K562 (cell line): Measurements from ENCODE around the gene PRLHR. TPM values are rescaled to one million over a fixed set of nuclear protein-coding genes. Genes with fewer than 3 reads are reported as not detected.

Experiments
- CGGBP1 ChIP-seq: fragments of 250-450 bp; sonication (Bioruptor Pico); IDR thresholded peaks from 2 replicates; pipeline ENCODE4 v1.9.0; 2021; ENCODE audit warnings: mild to moderate bottlenecking
- ETV1 ChIP-seq: fragments of 450-650 bp; conservative IDR thresholded peaks from 2 replicates; pipeline ENCODE4 v1.6.1; 2016; ENCODE audit warnings: missing genetic modification characterization, control low read depth, low read depth, missing compliant biosample characterization
- GABPA ChIP-seq: fragments of 200-800 bp; sonication (Bioruptor generic); conservative IDR thresholded peaks from 2 replicates; pipeline ENCODE4 v1.6.1; 2016; ENCODE audit warnings: low read depth, missing genetic modification characterization, missing compliant biosample characterization
- MEIS2 ChIP-seq: fragments of 450-650 bp; IDR thresholded peaks from 2 replicates; pipeline ENCODE4 v1.6.1; 2014; ENCODE audit warnings: mild to moderate bottlenecking; ENCODE audit not compliant: partially characterized antibody
- MNT ChIP-seq, 2 experiments: fragments of 450-650 bp; conservative IDR thresholded peaks; 2 replicates each; pipeline ENCODE4 v1.6.1; 2017; ENCODE audit warnings: mild to moderate bottlenecking in 2 of 2, moderate library complexity in 2 of 2
- RBM25 ChIP-seq: fragments of 200-400 bp; formaldehyde crosslinking; IDR thresholded peaks from 2 replicates; pipeline ENCODE4 v1.6.1; 2018; ENCODE audit warnings: low read length, low read depth, moderate library complexity; ENCODE audit not compliant: severe bottlenecking
- SNRNP70 ChIP-seq: fragments of 200-400 bp; formaldehyde crosslinking; optimal IDR thresholded peaks from 2 replicates; pipeline ENCODE3; 2017; ENCODE audit warnings: low read depth, low read length
- ZBTB5 ChIP-seq: fragments of 450-650 bp; IDR thresholded peaks from 2 replicates; pipeline ENCODE4 v1.6.1; 2017; ENCODE audit warnings: antibody characterized with exemption
- polyA plus RNA-seq, 8 experiments: library from polyadenylated mRNA; depleted of rRNA in 4 of 8; stranded (reverse) in 5 of 8; unstranded in 3 of 8; fragments of >200 nt; fragmentation: Nextera tagmentation in 2 of 8; fragmentation: Illumina TruSeq in 1 of 8; extraction: Ambion mirVana in 2 of 8; extraction: Trizol in 1 of 8; gene quantifications; 2 replicates each; pipeline versions ENCODE4 v1.2.1 to v1.2.3, GENCODE V29; 2011 to 2014; ENCODE audit warnings: inconsistent platforms in 1 of 8, missing spikeins in 1 of 8
- total RNA-seq, 7 experiments: library from RNA; depleted of rRNA in 6 of 7; stranded (reverse); fragments of >200 nt in 6 of 7; fragmentation: Illumina TruSeq in 2 of 7; extraction: Trizol in 2 of 7; gene quantifications; 2 replicates each; pipeline versions ENCODE4 v1.2.1 to v1.2.3, GENCODE V29; 2011 to 2021; ENCODE audit warnings: low replicate concordance in 1 of 7

Gene PRLHR
- total and polyA plus RNA-seq, 9 of the 15 experiments (the other 6 are each of a cell fraction or from before 2014, with no cell fraction given): not detected

- no peak for TF ChIP-seq CGGBP1 (CRISPR knock-in tag)
- no peak for TF ChIP-seq MEIS2
- no peak for TF ChIP-seq ETV1
- TF ChIP-seq MNT (conservative IDR thresholded peaks at IDR 0.05): no peak
- TF ChIP-seq RBM25: no peak
- no peak for TF ChIP-seq GABPA
- no peak for TF ChIP-seq ZBTB5
- no peak for TF ChIP-seq SNRNP70
Measured at GRCh38 chr10:118590334-118590733, 5.1 kb downstream of the PRLHR start (continued).
